GM19023 (cell line): ENCODE results near the gene CLN6.
A peak's percentile ranks its signal among the peaks of the same experiment; 100 is the strongest.

Experiments used
- ATAC-seq: cut with Tn5 transposase; IDR thresholded peaks from one replicate; pipeline ENCODE4 v1.9.1; 2021; ENCODE audit warnings: mild to moderate bottlenecking, moderate library complexity; ENCODE audit not compliant: unreplicated experiment

CLN6 gene

DNA sequence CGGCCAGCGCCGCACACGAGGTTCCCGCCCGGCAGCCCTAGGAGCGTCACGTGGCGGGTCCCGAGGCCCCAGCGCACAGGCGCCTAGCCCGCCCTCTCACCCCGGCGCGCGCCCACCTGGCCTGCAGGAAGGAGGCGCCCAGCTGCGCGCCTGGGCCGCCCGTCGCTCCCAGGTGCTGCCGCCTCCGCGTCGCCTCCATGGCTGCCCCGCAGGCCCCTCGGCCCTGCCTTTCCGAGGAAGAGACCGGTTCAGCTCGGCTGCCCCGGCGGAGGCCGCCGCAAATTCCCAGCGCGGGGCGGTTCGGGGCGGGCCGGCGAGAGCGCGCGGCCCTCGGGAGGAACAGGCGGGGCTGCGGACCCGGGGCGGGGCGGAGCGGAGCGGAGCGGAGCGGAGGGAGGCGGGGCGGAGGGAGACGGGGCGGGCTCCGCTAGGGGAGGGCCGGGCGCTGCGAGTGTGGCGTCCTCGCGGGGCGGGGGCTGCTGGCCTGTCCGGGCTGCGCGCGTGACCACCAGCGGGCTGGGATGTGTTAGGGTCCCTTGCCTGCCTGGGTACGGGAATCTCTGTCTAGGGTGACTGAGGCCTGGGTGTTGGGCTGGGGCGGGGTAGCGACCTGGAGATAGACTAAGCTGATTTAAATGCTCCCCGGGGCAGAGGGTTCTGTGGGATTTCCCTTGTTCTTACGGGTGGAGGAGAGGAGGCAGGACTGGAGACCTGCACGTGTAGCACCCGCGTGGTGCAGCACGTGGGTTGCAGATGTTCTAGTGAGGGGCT, at the start of gene CLN6:
Gene CLN6 (minus strand): TSS at position 343 of the 771 bp plus-strand sequence. CDS start 144 bp downstream, at position 199.
- peak; percentile 73 for ATAC-seq

DNA sequence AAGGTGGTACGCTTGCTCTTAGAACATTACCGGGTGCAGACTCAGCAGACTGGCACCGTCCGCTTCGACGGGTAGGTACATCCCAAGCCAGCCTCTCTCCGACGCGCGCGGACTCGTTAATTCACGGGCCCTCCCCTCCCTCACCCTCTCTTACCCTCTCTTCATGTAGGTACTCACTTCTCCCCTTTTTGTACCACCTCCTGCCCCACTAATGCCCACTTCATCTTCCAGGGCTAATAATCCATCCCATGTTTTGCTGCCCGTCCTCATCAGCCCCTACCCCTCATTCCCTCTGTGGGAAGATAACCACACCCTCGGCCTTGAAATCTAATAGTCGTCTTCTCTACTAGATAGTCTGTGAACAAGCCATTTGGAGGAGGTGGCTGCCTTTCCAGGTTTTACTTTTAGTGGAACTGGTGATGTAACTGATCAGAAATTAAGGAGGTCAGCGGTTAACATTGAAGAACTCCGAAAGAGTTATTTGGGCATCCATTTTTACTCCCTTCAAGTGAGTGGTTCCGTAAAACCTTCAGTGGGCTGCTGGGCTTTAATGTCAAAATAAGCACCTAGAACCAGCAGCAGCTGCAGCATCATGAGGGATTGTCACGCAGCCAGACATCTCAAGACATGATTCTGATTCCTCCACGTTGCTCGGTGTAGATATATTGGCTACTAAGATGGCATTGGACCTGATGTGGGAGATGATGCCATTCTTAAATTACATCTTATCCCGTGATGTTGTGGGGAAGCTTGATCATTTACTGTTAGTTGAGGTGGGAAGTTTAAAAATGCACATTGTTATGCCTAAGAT, 49.3 kb upstream of the CLN6 start:
- ATAC-seq = peak; percentile 7

DNA sequence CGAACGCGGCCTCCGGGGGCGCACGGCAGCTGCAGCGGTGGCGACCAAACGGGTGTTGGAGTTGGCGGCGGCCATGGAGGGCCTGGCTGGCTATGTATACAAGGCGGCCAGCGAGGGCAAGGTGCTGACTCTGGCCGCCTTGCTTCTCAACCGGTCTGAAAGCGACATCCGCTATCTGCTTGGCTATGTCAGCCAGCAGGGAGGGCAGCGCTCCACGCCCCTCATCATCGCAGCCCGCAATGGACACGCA, 48.7 kb upstream of the CLN6 start:
- no peak for ATAC-seq

DNA sequence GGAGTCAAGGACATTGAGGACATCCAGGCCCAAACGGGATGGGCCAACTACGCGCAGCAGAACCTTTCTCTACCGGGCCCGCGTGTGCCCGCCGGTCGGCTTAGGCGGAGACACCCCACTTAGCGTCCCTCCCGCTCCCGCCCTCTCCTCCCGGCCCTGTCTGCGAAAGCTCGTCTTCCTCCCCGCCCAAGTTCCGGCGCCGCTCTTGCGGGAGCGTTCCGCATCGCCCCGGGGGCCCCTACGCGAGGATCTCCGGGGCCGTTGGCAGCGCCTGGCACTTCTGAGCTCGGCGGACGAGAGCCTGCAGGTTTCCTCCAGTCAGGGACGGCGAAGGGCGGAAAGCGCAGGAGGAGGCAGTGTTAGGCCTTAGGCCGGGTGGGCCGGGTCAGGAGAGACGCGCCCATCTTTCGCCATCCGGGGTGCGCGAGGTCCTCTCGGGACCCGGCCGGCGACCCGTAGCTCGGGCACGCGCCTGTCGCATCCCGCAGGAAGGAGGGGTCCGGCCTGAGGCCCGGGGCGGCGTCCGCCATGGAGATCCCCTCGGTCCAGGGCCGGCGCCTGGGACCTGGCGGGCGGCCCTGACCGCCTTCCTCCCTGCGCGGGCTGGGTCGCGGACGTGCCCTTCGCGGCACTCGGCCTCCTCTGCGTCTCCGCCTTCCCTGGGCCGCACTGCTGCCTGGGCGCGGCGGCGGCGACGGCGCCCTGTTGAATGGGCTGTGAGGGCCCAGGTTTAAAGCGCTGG, 48.2 kb upstream of the CLN6 start, which contains the start of gene FEM1B:
Gene FEM1B (plus strand): TSS at position 143 of the 742 bp plus-strand sequence. CDS start 673 bp downstream, outside the sequence.
- ATAC-seq = peak; percentile 80

DNA sequence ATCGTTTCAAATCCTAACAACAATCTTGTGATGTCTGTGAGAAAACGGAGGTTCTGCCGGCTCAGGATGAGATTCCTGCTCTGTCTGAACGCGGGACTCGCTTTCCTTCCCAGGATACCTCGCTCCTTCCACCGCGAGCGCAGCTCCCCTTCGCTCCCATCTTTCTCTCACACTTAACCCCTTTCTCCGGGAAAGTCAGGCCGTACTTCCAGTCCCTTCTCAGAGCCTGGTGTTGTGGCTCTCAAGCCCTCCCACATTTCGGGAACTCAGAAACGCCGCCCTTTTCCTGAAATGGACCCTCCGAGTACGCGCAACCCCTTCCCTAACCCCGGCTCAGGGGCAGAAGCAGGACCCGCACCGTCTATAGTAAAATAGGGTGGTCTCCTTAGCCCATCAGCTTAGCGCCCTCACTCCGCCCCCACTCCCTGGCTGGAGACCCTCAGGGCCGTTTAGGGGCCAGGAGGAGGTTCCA, 47.6 kb upstream of the CLN6 start:
- ATAC-seq = peak; percentile 8

DNA sequence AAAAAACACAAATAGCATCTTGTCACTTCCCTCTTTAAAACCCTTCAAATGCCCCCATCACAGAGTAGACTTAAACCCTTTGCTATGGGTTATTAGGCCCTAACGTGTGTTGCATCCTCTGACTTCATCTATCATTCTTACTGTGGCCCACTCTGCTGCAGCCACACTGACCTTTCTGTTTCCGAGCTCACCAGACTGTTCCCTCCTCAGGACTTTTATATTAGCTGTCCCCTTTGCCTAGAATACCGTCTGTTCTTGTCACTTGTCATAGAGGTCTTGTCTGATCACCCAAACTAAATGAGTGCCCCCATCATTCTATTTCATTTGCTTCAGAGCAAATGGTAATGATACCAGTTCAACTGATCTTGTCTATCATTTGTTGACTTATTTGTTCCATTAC, 47.1 kb upstream of the CLN6 start:
- no peak for ATAC-seq

DNA sequence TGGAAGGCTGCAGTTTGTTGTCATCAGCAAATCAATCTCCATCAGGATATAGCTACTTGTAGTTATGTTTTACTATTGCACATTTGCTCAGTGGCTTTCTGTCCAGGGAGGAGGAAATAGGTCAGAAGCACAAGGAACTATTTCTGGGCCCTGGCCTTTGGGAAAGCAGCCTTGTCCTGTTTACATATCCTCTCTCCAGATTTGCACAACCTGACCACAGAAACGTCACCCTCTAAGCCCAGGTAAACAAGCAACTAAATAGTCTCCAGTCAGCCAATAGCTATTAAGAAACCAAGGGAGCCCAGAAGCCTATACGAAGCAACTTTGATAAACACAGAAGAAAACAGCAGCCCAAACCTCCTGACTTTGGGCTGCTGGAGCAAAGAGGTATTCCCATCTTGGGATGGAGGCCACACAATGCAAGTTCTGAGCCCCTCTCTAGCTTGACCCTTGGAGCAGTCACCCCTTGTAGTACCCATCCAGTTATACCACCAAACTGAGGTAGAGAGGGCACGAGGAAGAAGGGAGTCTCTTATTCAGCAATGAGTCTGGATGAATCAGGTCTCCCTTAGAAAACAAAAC, 45.7 kb upstream of the CLN6 start:
- ATAC-seq = no peak

DNA sequence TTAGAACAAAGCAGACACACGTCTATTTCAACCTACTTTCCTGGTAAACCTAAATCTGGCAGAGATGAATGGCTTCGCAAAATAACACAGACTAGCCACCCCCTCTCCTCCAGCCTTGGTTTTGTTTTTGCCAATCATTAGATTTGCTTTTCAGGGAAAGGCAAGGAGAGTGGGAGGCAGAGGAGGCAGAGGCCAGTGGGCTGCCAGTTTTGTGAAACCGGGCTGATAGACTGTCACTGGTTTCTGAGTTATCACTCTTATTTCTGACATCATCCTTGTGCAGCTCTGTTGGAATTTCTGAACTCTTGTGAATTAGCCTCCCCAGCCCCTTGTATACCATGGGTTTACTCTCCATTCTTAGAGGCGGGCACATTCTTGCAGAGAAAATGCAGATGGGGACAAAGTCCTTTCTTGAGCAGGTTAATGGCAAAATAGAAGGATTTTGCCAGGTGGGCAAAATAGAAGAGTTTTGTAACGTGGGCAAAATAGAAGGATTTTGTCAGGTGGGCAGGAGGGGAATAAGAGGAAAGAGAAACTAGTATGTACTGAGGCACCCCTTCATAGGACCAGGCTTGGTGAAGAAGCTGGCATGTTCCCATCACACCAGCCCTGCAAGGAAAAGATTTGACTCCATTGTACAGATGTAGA, 44.8 kb upstream of the CLN6 start:
- no peak for ATAC-seq

DNA sequence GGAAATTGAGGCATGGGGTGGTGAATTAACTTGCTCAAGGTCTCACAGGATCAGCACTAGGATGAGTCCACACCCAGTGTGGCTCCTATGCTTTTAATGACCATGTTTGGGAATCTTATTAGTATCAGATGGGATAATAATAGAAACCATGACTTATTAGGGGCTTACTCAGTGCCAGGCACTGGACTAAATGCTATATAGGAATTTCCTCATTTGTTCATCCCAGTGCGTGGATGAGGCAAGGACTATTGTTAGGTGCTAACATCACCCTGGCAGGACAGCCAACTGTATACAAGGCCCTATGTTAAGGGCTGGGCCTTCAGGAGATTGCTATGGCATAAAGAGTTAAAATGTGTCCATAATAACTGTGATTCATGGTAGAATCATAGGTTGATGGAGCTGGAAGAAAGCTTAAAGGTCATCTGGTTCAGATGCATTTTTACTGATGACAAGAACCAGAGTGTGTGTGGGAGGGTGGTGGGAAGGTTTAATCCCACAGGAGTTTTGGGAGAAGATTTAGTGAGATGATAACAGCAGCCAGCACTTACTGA, 43.3 kb upstream of the CLN6 start:
- no peak for ATAC-seq

DNA sequence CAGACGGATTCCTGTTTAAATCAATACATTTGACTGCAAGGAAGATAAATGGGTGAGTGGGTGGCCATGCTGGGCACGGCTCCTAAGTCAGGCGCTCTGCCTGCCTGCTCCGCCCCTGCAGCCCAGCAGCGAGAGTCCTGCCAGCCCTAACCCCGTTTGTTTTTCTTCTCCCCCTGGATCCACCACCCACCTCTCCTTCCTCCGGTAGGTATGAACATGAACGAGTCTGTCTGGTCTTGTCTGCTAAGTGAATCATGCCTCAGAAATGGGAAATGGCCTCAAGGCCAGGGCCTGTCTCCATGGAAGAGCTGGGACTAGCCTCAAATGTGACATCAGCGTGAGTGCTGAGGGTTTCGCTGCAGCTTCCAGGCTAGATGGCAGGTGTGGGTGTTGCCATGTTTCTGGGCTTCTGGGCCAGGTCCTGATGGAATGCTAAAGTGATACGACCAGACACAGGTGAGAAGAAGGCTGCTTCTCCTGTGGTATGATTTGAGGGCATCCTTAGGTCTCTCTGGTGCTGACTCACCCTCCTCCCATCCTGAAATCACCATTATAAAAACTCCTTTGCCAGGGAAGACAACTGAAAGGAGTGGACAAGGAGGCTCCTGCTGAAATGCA, 42.4 kb upstream of the CLN6 start:
- ATAC-seq = no peak

DNA sequence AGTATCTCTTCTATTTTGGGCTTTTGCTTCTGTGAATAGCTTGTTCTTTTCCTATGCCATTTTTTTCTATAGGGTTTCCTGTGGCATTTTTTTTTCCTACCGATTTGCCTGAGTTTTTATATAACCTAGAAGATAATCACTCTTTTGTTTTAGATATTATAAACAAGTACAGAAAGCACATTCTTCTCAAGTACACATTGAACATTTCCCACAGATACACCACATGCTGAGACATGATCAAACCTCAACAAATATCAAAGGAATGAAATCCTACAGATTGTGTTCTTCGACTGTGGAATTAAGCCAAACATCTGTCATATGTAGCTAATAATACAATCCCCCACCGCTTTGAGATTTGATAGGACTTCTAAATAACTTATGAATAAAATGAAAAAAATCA, 38.9 kb upstream of the CLN6 start:
- ATAC-seq = no peak

DNA sequence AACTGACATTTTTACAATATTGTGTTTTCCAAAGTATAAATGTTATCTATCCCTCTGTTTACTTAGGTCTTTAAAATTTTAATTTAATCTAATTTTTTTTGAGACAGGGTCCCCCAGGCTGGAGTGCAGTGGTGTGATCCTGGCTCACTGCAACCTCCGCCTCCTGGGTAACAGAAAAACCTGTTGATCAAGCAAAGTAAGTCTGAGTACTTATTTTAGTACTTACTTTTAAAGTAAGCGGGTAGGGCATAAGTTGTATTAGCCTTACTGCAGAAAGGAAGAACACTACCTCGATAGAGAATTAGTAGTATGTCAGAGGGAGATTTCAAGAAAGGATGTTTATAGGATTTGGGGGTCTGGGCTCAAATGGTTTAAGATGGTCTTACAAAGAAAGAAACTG, 36.1 kb upstream of the CLN6 start:
- ATAC-seq = no peak

DNA sequence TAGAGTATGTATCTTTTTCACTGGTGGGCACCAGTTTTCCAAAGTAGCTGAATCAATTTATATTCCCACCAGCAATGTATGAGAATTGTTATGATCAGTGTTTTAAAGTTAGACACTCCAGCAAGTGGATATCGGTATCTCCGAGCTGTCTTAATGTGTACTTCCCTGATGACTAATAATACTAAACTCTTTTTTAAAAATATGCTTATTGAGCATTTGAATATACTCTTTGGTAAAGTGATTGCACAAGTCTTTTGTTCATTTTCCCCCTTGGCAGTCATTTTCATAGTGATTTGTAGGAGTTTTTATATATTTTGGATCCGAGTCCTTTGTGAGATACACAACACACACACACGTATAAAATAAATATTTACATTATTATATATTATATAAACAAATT, 35.6 kb upstream of the CLN6 start:
- no peak for ATAC-seq

DNA sequence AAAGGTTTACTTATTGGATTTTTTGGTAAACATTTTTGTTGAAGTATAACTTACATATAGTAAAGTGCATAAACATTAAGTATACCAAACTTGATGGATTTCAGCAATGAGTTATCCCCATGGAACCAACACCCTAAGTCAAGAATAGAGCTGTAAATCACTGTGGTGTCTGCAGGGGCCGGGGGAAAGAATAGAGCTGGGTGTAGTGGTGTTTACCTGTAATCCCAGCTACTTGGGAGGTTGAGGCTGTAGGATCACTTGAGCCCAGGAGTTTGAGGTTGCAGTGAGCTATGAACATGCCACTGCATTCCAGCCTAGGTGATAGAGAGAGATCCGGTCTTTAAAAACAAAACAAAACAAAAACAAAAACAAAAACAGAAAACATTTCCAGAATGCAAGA, 34.8 kb upstream of the CLN6 start:
- ATAC-seq = no peak

DNA sequence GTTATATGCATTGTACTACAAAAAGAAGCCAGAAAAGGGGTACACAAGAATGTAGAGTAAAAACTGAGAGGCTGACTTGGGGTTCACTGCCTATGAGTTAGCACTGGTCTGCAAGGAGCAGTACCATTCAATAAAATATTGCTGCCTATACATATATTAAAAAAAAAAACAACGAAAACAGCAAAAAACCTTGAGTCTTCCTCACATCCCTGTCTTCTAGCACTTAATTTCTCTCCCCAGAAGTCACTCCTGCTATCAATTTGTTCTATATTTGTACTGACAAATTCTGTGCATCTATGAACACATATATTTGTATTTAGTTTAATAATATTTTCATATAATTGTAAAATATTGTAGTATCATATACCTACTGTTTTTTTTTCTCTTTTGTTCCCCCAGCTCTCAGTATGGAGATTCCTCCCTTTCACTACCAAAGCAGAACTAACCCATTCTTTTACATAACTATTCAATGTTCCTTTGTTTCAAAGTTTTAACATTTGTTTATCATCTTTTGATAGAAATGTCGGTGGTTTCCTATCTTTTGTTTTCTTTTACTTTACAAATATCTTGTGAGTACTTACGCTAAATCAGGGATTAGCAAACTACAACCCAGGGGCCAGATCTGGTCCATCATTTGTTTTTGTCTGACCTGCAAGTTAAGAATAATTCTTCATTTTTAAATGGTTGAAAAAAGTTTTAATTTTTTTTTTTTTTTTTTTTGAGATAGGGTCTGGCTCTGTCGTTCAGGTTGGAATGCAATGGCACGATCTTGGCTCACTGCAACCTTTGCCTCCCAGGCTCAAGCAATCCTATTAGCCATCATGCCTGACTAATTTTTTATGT, 33.2 kb upstream of the CLN6 start:
- ATAC-seq = no peak

DNA sequence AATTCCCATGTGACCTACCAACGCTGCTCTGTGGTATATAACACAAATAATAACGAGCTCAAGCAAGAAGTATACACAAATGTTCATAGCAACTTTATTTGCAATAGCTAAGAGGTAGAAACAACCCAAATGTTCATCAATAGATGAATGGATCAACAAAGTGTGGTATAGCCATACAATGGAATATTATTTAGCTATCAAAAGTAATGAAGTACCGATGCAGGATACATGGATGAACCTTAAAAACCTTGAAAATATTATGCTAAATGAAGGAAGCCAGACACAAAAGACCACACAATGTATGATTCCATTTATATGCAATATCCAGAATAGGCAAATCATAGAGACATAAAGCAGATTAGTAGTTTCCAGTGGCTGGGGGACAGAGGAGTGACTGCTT, 32.5 kb upstream of the CLN6 start:
- no peak for ATAC-seq

DNA sequence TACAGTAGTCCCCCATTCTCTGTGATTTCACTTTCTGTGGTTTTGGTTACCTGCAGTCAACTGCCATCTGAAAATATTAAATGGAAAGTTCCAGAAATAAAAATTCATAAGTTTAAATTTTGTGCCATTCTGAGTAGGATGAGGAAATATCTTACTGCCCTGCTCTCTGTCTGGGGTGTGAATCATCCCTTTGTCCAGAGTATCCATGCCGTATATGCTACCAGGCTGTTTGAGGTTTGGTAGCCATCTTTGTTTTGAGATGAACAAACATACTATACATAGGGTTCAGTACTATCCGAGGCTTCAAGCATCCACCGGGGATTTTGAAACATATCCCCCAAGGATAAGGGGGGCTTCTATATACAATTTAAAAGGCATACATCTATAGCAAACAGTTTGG, 31.7 kb upstream of the CLN6 start:
- ATAC-seq = no peak

DNA sequence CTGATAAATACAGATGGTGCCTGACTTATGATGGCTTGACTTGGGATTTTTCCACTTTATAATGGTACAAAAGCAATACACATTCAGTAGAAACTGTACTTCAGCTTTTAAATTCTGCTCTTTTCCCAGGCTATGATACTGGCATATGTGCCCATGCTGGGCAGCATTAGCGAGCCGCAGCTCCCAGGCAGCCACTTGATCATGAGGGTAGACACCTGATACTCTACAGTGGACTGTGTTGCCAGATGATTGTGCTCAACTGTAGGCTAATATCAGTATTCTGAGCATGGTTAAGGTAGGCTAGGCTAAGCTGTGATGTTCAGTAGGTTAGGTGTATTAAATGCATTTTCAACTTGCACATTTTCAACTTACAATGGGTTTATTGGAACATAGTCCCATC, 30.4 kb upstream of the CLN6 start:
- ATAC-seq = no peak

DNA sequence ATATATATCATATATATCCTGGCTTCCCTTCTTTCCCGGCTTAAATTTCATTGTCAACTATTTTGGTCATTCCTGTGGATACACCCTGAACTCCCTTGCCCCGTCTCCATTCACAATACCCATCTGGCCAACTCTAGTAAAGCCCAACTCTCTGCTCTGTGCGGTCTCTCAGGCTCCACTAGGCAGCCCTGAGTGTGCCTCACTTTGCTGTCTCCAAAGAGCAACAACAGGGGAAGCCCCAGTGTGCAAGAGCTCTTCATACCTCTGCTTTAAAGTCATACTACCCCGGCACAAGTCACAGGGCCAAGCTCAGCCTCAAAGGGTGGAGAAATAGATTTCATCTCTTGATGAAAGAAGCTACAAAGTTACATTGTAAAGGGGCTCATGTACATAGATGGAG, 29.2 kb upstream of the CLN6 start:
- ATAC-seq = no peak
